Lower leg skin (tissue), 3 donors: ENCODE measurements around the gene SPRED2.

Source experiments
- CTCF ChIP-seq, 3 donors: fragments of 450-650 bp; IDR thresholded peaks; one replicate each; pipeline ENCODE4 v1.5.1; 2016; ENCODE audit warnings: antibody characterized with exemption in 3 of 3, mild to moderate bottlenecking in 3 of 3, moderate library complexity in 2 of 3
- POLR2A ChIP-seq, 2 donors: fragments of 450-650 bp; IDR thresholded peaks; one replicate each; pipeline ENCODE4 v1.6.1; 2016 to 2017; ENCODE audit warnings: antibody characterized with exemption in 2 of 2, mild to moderate bottlenecking in 1 of 2, moderate library complexity in 1 of 2

GRCh38 chr2:65292106-65292400 lies 140.3 kb downstream of the SPRED2 start:
- TF ChIP-seq CTCF (IDR thresholded peaks at IDR 0.05) (no peak), POLR2A (IDR thresholded peaks at IDR 0.05) (no peak)
